ENCODE measurements around the gene GNG2. TPM values are rescaled to one million over a fixed set of nuclear protein-coding genes. Genes with fewer than 3 reads are reported as not detected.
A peak's percentile ranks its signal among the peaks of the same experiment; 100 is the strongest.

GNG2 gene
- total and polyA plus RNA-seq, 9 donors: 34.8 to 90.2 (median 42.9) TPM

DNA sequence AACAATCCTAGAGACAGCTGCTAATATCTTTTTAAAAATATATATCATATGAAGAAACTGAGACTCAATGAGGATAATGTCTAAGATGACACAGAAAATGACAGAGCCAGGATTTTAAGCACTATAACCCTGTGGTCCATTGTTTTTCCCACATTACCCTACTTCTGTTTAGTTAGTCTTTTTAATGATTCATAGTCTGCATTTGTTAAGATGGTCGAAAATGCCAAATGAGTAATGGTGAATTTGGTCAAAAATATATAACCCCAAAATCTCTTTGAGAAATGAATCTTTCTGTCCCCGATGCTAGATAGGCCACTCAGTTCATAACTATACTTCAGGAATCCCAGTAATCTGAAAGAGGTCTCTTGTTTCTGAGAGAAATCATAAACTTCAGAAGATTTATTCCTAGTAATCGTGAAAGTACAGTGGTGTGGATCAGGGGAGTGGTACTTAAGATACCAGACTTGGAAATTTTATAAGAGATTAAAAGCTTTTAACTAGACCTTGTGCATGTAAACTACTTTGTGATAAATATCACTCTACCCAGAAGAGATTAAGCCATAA, 139.7 kb downstream of the GNG2 start:
- Histone ChIP-seq H3K4me3 (ENCODE audit: low read length) (no peak overlapping the region), H3K9me3 (replicated peaks; ENCODE audit: control insufficient read depth, low read depth, low read length) (no peaks in the 10 kb centered on the region), H3K27ac (ENCODE audit: low read length) (no peak overlapping the region), H3K27me3 (ENCODE audit: control insufficient read depth, insufficient read depth, low read length) (no peaks in the 10 kb centered on the region), H3K4me1 (ENCODE audit: control insufficient read depth, insufficient read depth, low read length) (no peaks in the 10 kb centered on the region), H3K36me3 (ENCODE audit: control insufficient read depth, insufficient read depth, low read length) (peaks cover 32% of the 10 kb centered on the region)
- no peak for DNase-seq
- no CpG with 5 or more reads among the region's 3 CpGs for WGBS (ENCODE audit: insufficient coverage)

DNA sequence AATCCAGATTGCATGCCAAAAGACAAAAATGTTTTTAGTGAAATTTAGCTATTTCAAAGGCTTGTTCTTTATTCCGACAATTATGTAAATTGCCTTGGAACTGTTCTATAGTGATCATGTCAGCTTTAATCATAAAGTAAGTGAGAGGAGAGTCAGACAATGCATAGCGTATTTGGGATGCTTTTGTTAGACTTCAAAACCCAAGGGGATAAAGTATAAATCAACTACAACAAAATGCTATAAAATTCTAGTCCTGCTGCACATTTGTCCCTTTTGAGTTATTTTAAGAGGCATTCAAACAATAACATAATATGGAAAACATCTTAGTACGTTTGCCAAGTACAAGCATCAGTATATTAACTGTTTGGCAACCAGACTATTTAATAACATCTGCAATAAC, 140.3 kb downstream of the GNG2 start:
- no CpG with 5 or more reads among the region's 3 CpGs for WGBS (ENCODE audit: insufficient coverage)
- Histone ChIP-seq H3K36me3 (ENCODE audit: control insufficient read depth, insufficient read depth, low read length) (peaks cover 34% of the 10 kb centered on the region), H3K27me3 (ENCODE audit: control insufficient read depth, insufficient read depth, low read length) (no peaks in the 10 kb centered on the region), H3K4me3 (ENCODE audit: low read length) (no peak overlapping the region), H3K4me1 (ENCODE audit: control insufficient read depth, insufficient read depth, low read length) (no peaks in the 10 kb centered on the region), H3K27ac (ENCODE audit: low read length) (no peak overlapping the region), H3K9me3 (replicated peaks; ENCODE audit: control insufficient read depth, low read depth, low read length) (no peaks in the 10 kb centered on the region)
- peak; percentile 87 for DNase-seq

DNA sequence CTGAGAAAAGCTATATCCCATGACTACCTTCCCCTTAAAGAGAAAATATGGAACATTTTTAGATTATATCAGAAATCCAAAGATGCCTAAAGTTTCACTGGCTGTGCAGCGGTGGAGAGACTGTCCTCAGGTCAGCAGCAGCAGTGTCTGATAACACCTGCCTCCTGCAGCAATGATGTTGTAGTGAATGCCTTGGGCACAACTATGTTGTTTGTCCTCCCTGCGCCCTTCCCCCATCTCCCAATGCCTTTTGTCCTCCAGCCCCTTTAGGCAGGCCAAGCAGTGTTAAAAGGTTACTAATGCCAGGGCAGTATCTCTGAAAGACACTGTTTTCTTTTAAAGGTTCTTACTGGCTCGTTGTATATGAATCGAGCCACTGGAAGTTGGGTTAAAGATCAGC, 142.1 kb downstream of the GNG2 start:
- Histone ChIP-seq H3K4me3 (ENCODE audit: low read length) (no peak overlapping the region), H3K9me3 (replicated peaks; ENCODE audit: control insufficient read depth, low read depth, low read length) (no peaks in the 10 kb centered on the region), H3K36me3 (ENCODE audit: control insufficient read depth, insufficient read depth, low read length) (peaks cover 44% of the 10 kb centered on the region), H3K4me1 (ENCODE audit: control insufficient read depth, insufficient read depth, low read length) (no peaks in the 10 kb centered on the region), H3K27me3 (ENCODE audit: control insufficient read depth, insufficient read depth, low read length) (no peaks in the 10 kb centered on the region), H3K27ac (ENCODE audit: low read length) (no peak overlapping the region)
- WGBS (ENCODE audit: insufficient coverage): 80% methylated on average over 1 of the region's 4 CpGs
- no peak for DNase-seq

DNA sequence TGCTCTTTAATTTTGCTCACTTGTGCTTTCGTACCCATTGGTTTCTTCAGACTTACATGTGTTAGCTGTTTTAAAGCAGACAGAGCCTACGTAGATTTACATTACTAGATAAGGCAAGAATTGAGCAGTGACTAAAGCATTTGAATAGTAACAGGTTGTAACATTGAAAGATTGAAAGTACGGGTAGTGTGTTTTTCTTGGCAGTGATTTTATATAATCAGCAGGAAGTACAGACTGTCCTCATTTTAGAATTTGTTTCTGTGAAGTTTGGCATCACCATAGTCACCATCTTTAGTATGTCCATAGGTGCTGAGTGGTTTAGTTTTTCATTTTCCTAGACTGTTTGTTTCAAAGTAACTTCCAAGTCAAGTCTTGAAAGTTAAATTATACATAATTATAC, 142.9 kb downstream of the GNG2 start:
- H3K4me1 ChIP-seq (ENCODE audit: control insufficient read depth, insufficient read depth, low read length): no peaks in the 10 kb centered on the region
- DNase-seq: no peak
- H3K9me3 ChIP-seq (replicated peaks; ENCODE audit: control insufficient read depth, low read depth, low read length): no peaks in the 10 kb centered on the region
- H3K27me3 ChIP-seq (ENCODE audit: control insufficient read depth, insufficient read depth, low read length): no peaks in the 10 kb centered on the region
- no peak overlapping the region for H3K4me3 ChIP-seq (ENCODE audit: low read length)
- WGBS (ENCODE audit: insufficient coverage): 80% methylated on average over 1 of the region's 3 CpGs
- no peak overlapping the region for H3K27ac ChIP-seq (ENCODE audit: low read length)
- peaks cover 52% of the 10 kb centered on the region for H3K36me3 ChIP-seq (ENCODE audit: control insufficient read depth, insufficient read depth, low read length)

DNA sequence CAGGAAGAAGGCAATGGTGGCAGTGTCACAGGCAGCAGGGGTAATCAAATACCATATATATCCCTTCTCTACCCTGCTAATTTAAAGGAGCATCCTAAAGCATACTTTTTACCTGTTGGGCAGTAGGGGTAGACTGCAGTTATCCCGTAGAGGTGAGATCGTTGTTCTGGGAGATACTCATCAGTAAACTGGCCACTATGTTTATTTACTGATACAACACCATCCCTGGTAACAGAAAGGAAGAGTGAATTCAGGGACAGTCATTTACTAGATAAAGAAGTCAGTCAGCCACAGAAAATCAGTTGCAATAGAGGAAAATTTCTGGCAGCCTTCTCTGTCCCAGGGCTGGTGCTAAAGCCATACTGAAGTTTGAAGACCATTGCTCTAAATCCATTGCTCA, 145.2 kb downstream of the GNG2 start:
- H3K36me3 ChIP-seq (ENCODE audit: control insufficient read depth, insufficient read depth, low read length): peaks cover 72% of the 10 kb centered on the region
- no CpG with 5 or more reads among the region's 2 CpGs for WGBS (ENCODE audit: insufficient coverage)

DNA sequence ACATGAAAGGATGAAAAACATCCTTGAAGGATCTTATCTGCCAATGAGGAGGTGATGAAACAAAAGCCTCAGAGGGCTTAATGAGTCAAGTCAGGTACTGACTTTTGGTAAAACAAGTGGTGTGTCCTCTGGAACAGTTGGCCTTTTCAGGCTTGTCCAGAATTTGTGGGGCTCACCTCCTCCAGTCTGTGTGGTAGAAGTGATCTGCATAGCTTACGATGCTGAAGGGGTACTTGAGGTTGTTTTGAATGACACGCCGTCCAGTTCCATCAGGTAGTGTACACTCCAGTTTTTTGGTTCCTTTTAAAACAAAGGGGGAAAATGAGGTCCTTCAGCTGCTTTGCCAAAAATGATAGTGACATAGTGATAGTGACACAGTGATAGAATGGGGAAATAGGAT, 145.9 kb downstream of the GNG2 start:
- WGBS (ENCODE audit: insufficient coverage): 92% methylated on average over 2 of the region's 3 CpGs

More for the DNA sequence above, 145.2 kb downstream of the GNG2 start:
- no peaks in the 10 kb centered on the region for H3K27me3 ChIP-seq (ENCODE audit: control insufficient read depth, insufficient read depth, low read length)
- no peak overlapping the region for H3K4me3 ChIP-seq (ENCODE audit: low read length)
- H3K27ac ChIP-seq (ENCODE audit: low read length): no peak overlapping the region
- no peaks in the 10 kb centered on the region for H3K9me3 ChIP-seq (replicated peaks; ENCODE audit: control insufficient read depth, low read depth, low read length)
- no peak for DNase-seq
- no peaks in the 10 kb centered on the region for H3K4me1 ChIP-seq (ENCODE audit: control insufficient read depth, insufficient read depth, low read length)

GRCh38 chr14:52007211-52007610, 146.8 kb downstream of the GNG2 start:
- Histone ChIP-seq H3K27ac (ENCODE audit: low read length) (no peak overlapping the region), H3K36me3 (ENCODE audit: control insufficient read depth, insufficient read depth, low read length) (peaks cover 74% of the 10 kb centered on the region), H3K27me3 (ENCODE audit: control insufficient read depth, insufficient read depth, low read length) (no peaks in the 10 kb centered on the region), H3K9me3 (replicated peaks; ENCODE audit: control insufficient read depth, low read depth, low read length) (no peaks in the 10 kb centered on the region), H3K4me3 (ENCODE audit: low read length) (no peak overlapping the region), H3K4me1 (ENCODE audit: control insufficient read depth, insufficient read depth, low read length) (peaks cover 7% of the 10 kb centered on the region)
- no peak for DNase-seq
- no CpG with 5 or more reads among the region's 1 CpG for WGBS (ENCODE audit: insufficient coverage)

More for the DNA sequence above, 145.9 kb downstream of the GNG2 start:
- Histone ChIP-seq H3K27me3 (ENCODE audit: control insufficient read depth, insufficient read depth, low read length) (no peaks in the 10 kb centered on the region), H3K4me1 (ENCODE audit: control insufficient read depth, insufficient read depth, low read length) (peaks cover 3% of the 10 kb centered on the region), H3K9me3 (replicated peaks; ENCODE audit: control insufficient read depth, low read depth, low read length) (no peaks in the 10 kb centered on the region), H3K27ac (ENCODE audit: low read length) (no peak overlapping the region), H3K36me3 (ENCODE audit: control insufficient read depth, insufficient read depth, low read length) (peaks cover 77% of the 10 kb centered on the region), H3K4me3 (ENCODE audit: low read length) (no peak overlapping the region)
- DNase-seq: no peak

- Histone ChIP-seq H3K27me3 (ENCODE audit: control insufficient read depth, insufficient read depth, low read length) (no peaks in the 10 kb centered on the region), H3K4me3 (ENCODE audit: low read length) (no peak overlapping the region), H3K36me3 (ENCODE audit: control insufficient read depth, insufficient read depth, low read length) (peaks cover 70% of the 10 kb centered on the region), H3K9me3 (replicated peaks; ENCODE audit: control insufficient read depth, low read depth, low read length) (no peaks in the 10 kb centered on the region), H3K4me1 (ENCODE audit: control insufficient read depth, insufficient read depth, low read length) (peaks cover 10% of the 10 kb centered on the region), H3K27ac (ENCODE audit: low read length) (no peak overlapping the region)
- WGBS (ENCODE audit: insufficient coverage): no CpG with 5 or more reads among the region's 1 CpG
- no peak for DNase-seq
Measured at GRCh38 chr14:52007637-52008036, 147.2 kb downstream of the GNG2 start.

GRCh38 chr14:52008136-52008535, 147.7 kb downstream of the GNG2 start:
- DNase-seq: no peak
- H3K36me3 ChIP-seq (ENCODE audit: control insufficient read depth, insufficient read depth, low read length): peaks cover 67% of the 10 kb centered on the region
- no peak overlapping the region for H3K4me3 ChIP-seq (ENCODE audit: low read length)
- H3K9me3 ChIP-seq (replicated peaks; ENCODE audit: control insufficient read depth, low read depth, low read length): no peaks in the 10 kb centered on the region
- peaks cover 12% of the 10 kb centered on the region for H3K4me1 ChIP-seq (ENCODE audit: control insufficient read depth, insufficient read depth, low read length)
- no peaks in the 10 kb centered on the region for H3K27me3 ChIP-seq (ENCODE audit: control insufficient read depth, insufficient read depth, low read length)
- H3K27ac ChIP-seq (ENCODE audit: low read length): no peak overlapping the region
- 95% methylated on average over 4 of the region's 4 CpGs for WGBS (ENCODE audit: insufficient coverage)

DNA sequence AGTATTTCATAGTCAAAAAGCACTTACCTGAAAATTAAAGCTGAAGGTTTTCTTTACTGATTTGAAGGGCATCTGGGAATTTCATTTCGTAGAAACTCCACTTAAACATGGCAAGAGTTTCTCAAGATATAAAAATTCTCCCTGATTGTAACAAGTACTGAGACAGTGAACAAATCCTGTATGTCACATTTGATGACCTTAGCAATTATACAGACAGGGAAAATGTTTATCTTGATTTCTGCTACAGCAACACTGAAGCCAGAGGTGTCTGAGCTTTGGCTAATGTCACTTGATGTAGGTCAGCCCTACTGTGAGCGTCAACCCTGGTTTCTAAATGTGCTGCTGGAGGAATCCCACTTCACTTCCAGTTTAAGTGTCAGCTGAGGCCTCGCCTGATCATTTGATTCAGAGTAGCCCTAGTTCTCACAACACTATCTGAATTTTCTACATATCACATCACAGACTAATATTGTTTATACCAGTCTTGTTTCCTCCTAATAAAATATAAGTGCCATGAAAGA, 149.8 kb downstream of the GNG2 start:
- Histone ChIP-seq H3K27me3 (ENCODE audit: control insufficient read depth, insufficient read depth, low read length) (no peaks in the 10 kb centered on the region), H3K4me3 (ENCODE audit: low read length) (no peak overlapping the region), H3K9me3 (replicated peaks; ENCODE audit: control insufficient read depth, low read depth, low read length) (no peaks in the 10 kb centered on the region), H3K4me1 (ENCODE audit: control insufficient read depth, insufficient read depth, low read length) (peaks cover 21% of the 10 kb centered on the region), H3K27ac (ENCODE audit: low read length) (no peak overlapping the region), H3K36me3 (ENCODE audit: control insufficient read depth, insufficient read depth, low read length) (peaks cover 62% of the 10 kb centered on the region)
- 75% methylated on average over 2 of the region's 3 CpGs for WGBS (ENCODE audit: insufficient coverage)
- DNase-seq: no peak

DNA sequence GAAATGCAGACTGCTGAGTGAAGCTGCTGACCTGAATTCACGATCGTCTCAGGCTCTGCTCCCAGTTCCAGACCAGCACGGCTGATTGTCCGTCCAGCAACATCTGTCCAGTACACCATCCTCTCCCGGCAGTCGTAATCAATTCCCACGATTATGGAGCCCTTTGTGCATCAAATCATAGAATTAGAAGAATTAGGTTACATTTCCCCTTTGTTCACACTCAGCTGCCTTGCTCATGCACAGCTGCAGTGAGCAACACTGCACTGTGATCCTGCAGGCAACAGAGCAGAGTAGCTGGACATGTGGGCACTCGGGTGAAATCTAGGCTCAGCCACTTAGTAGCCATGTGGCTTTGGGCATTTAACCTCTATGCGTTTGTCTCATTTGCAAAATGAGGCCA, 151.1 kb downstream of the GNG2 start:
- Histone ChIP-seq H3K27ac (ENCODE audit: low read length) (no peak overlapping the region), H3K4me1 (ENCODE audit: control insufficient read depth, insufficient read depth, low read length) (peaks cover 23% of the 10 kb centered on the region), H3K9me3 (replicated peaks; ENCODE audit: control insufficient read depth, low read depth, low read length) (no peaks in the 10 kb centered on the region), H3K4me3 (ENCODE audit: low read length) (no peak overlapping the region), H3K27me3 (ENCODE audit: control insufficient read depth, insufficient read depth, low read length) (no peaks in the 10 kb centered on the region), H3K36me3 (ENCODE audit: control insufficient read depth, insufficient read depth, low read length) (peaks cover 52% of the 10 kb centered on the region)
- peak; percentile 51 for DNase-seq
- WGBS (ENCODE audit: insufficient coverage): 83% methylated on average over 1 of the region's 9 CpGs

Data from muscle of leg (tissue), 11 donors.